ENCODE data around the gene BCDIN3D. TPM values are rescaled to one million over a fixed set of nuclear protein-coding genes. Genes with fewer than 3 reads are reported as not detected.

BCDIN3D gene
- polyA plus RNA-seq, 1 of the 3 experiments (the other 2 are of a cell fraction), result 2.3 TPM

- no peaks in the 10 kb centered on the region for H3K79me2 ChIP-seq (ENCODE audit: insufficient read depth)
- H3K4me3 ChIP-seq (ENCODE audit: low read depth in 2 of 2, low read length in 1 of 2), result no peak overlapping the region
- 92% methylated on average over 12 of the region's 16 CpGs for WGBS (ENCODE audit: low lambda C conversion rate)
- no peaks in the 10 kb centered on the region for H3K9me3 ChIP-seq
- no peak overlapping the region for H3K4me2 ChIP-seq
- TF ChIP-seq CTCF (IDR thresholded peaks at IDR 0.05) (no peak), EZH2phosphoT487 (IDR thresholded peaks at IDR 0.05; ENCODE audit: borderline replicate concordance, low read depth) (no peak), SIN3A (IDR thresholded peaks at IDR 0.05; ENCODE audit: borderline replicate concordance, low read depth, low read length) (no peak), SMC3 (IDR thresholded peaks at IDR 0.05; ENCODE audit: low read depth, low read length) (no peak)
- ChIA-PET CTCF (interaction anchor here (0.8 to 2.6 kb wide), 3 partner anchors 18 to 60 kb away, joined by 3 to 13 read pairs (median 5); no protein-coding TSS in a partner anchor), POLR2A (interaction anchor here (0.6 kb wide), 1 partner anchor 698 kb away, joined by 4 read pairs; no protein-coding TSS in a partner anchor)
- H3K9ac ChIP-seq, result no peak overlapping the region
- DNase-seq, result no peak
- no peaks in the 10 kb centered on the region for H3K36me3 ChIP-seq (replicated peaks in 1 of 2; ENCODE audit: control insufficient read depth in 1 of 2, insufficient read depth in 2 of 2, low read length in 1 of 2)
- no peaks in the 10 kb centered on the region for H4K20me1 ChIP-seq (ENCODE audit: insufficient read depth)
- H2AFZ ChIP-seq (ENCODE audit: low read depth), result no peak overlapping the region
- H3K27me3 ChIP-seq (ENCODE audit: insufficient read depth), result no peaks in the 10 kb centered on the region
- no peaks in the 10 kb centered on the region for H3K9me2 ChIP-seq
- peaks cover 0 to 33% of the 10 kb centered on the region in 2 experiments; a peak in 1 of 4 replicates for H3K4me1 ChIP-seq (ENCODE audit: control insufficient read depth in 1 of 2, insufficient read depth in 2 of 2, low read depth in 1 of 2, low read length in 1 of 2)
- H3K27ac ChIP-seq (ENCODE audit: low read depth in 2 of 2, low read length in 1 of 2), result no peak overlapping the region
- H3F3A ChIP-seq (replicated peaks; ENCODE audit: insufficient read depth), result no peaks in the 10 kb centered on the region
Observed at GRCh38 chr12:49885663-49886461, 43.0 kb upstream of the BCDIN3D start.

DNA sequence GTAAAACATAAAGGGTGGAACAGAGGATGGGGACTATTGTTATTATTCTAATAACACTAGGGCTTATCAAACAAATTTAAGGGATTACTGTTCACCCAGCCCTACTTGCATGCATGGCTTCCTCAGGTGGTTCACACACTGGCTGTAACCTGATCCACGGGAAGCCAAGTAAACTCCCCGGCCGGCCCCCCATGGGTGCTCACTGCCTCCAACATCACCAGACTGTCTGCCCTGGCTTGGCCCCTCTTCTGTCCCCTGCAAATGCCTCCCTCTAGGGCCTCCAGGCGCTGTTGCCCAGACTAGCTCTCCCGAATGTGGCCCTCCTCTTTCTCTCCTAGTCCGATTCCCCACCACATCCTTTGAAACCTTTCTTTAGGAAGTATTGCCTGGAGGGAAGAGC lies 42.2 kb upstream of the BCDIN3D start:
- Histone ChIP-seq H3K4me1 (ENCODE audit: control insufficient read depth in 1 of 2, insufficient read depth in 2 of 2, low read depth in 1 of 2, low read length in 1 of 2) (peaks cover 0 to 33% of the 10 kb centered on the region in 2 experiments; a peak in 1 of 4 replicates), H3K36me3 (replicated peaks in 1 of 2; ENCODE audit: control insufficient read depth in 1 of 2, insufficient read depth in 2 of 2, low read length in 1 of 2) (no peaks in the 10 kb centered on the region), H3K9ac (no peak overlapping the region), H3K79me2 (ENCODE audit: insufficient read depth) (no peaks in the 10 kb centered on the region), H2AFZ (ENCODE audit: low read depth) (no peak overlapping the region), H3K27ac (ENCODE audit: low read depth in 2 of 2, low read length in 1 of 2) (no peak overlapping the region), H3K4me3 (ENCODE audit: low read depth in 2 of 2, low read length in 1 of 2) (no peak overlapping the region), H3K27me3 (ENCODE audit: insufficient read depth) (no peaks in the 10 kb centered on the region), H3K4me2 (no peak overlapping the region), H3F3A (replicated peaks; ENCODE audit: insufficient read depth) (peaks cover 2% of the 10 kb centered on the region), H3K9me3 (no peaks in the 10 kb centered on the region), H4K20me1 (ENCODE audit: insufficient read depth) (no peaks in the 10 kb centered on the region), H3K9me2 (no peaks in the 10 kb centered on the region)
- ChIA-PET POLR2A (no interaction called here), CTCF (interaction anchor here (1.6 to 2.6 kb wide), 2 partner anchors 18 to 61 kb away, joined by 5 to 13 read pairs; no protein-coding TSS in a partner anchor)
- no peak for TF ChIP-seq FOSL2 (IDR thresholded peaks at IDR 0.05; ENCODE audit: borderline replicate concordance, low read depth)
- no peak for TF ChIP-seq FOXM1 (IDR thresholded peaks at IDR 0.05; ENCODE audit: low read depth)
- no peak for TF ChIP-seq NFIC (IDR thresholded peaks at IDR 0.05; ENCODE audit: borderline replicate concordance)
- TF ChIP-seq MXI1 (IDR thresholded peaks at IDR 0.05; ENCODE audit: low read depth, low read length), result no peak
- no peak for TF ChIP-seq USF2 (IDR thresholded peaks at IDR 0.05; ENCODE audit: borderline replicate concordance, low read depth, low read length)
- no peak for TF ChIP-seq ZBTB33 (IDR thresholded peaks at IDR 0.05; ENCODE audit: borderline replicate concordance, low read depth)
- no peak for TF ChIP-seq IRF3 (IDR thresholded peaks at IDR 0.05; ENCODE audit: low read depth, low read length)
- TF ChIP-seq YY1 (IDR thresholded peaks at IDR 0.05; ENCODE audit: low read depth), result no peak
- TF ChIP-seq MEF2A (IDR thresholded peaks at IDR 0.05; ENCODE audit: borderline replicate concordance, low read depth), result no peak
- no peak for DNase-seq
- WGBS (ENCODE audit: low lambda C conversion rate), result 91% methylated on average over 4 of the region's 6 CpGs
